ENCODE data around the gene MEFV. TPM values are rescaled to one million over a fixed set of nuclear protein-coding genes. Genes with fewer than 3 reads are reported as not detected.

MEFV gene
- total and polyA plus RNA-seq, 2 of the 13 experiments (the other 11 are each of a cell fraction or from before 2014, with no cell fraction given) = 0.22 TPM; not detected in 1

DNA sequence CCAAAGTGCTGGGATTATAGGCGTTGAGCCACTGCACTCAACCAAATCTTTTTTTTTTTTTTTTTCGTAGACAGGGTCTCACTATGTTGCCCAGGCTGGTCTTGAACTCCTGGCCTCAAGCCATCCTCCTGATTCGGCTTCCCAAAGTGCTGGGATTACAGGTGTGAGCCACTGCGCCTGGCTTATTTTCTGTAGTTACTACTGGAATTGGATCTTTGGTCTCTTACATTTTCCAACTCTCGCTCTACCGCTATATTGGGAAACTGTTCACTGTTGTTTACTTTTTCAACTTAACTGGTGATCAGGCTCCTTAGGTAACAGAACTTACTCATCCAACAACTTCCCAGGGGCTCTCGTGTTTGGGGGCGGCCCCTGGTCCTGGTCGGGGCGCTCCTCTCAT, 35.6 kb downstream of the MEFV start (continued):
- TF ChIP-seq, protein P1, sequence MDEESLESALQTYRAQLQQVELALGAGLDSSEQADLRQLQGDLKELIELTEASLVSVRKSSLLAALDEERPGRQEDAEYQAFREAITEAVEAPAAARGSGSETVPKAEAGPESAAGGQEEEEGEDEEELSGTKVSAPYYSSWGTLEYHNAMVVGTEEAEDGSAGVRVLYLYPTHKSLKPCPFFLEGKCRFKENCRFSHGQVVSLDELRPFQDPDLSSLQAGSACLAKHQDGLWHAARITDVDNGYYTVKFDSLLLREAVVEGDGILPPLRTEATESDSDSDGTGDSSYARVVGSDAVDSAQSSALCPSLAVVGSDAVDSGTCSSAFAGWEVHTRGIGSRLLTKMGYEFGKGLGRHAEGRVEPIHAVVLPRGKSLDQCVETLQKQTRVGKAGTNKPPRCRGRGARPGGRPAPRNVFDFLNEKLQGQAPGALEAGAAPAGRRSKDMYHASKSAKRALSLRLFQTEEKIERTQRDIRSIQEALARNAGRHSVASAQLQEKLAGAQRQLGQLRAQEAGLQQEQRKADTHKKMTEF (CRISPR knock-in tag; IDR thresholded peaks at IDR 0.05) = no peak
- TF ChIP-seq ZNF720 (CRISPR knock-in tag; IDR thresholded peaks at IDR 0.05) (no peak), FOXA1 (IDR thresholded peaks at IDR 0.05) (no peak), FOXA1 (CRISPR knock-in tag; IDR thresholded peaks at IDR 0.05) (0 out of 2 replicates have a peak, but pooled peaks have one; percentile 53), LCORL (IDR thresholded peaks at IDR 0.05) (no peak), LCORL (CRISPR knock-in tag; IDR thresholded peaks at IDR 0.05) (0 out of 2 replicates have a peak, but pooled peaks have one; percentile 20), ZNF503 (CRISPR knock-in tag; IDR thresholded peaks at IDR 0.05) (no peak), AHDC1 (CRISPR knock-in tag; IDR thresholded peaks at IDR 0.05; ENCODE audit: borderline replicate concordance) (no peak), SPEN (CRISPR knock-in tag; IDR thresholded peaks at IDR 0.05; ENCODE audit: low read depth) (peak; percentile 30; the same call in 1 of the 2 replicates), ZMYM2 (CRISPR knock-in tag; IDR thresholded peaks at IDR 0.05) (peak; percentile 86; the same call in 1 of the 2 replicates), ZNF121 (CRISPR knock-in tag; IDR thresholded peaks at IDR 0.05) (peak; percentile 58; the same call in 1 of the 2 replicates), ZNF354B (CRISPR knock-in tag; IDR thresholded peaks at IDR 0.05) (no peak), HNRNPLL (IDR thresholded peaks at IDR 0.05; ENCODE audit: low read depth, low read length, poor library complexity, severe bottlenecking) (no peak)
- TF ChIP-seq, protein P2, sequence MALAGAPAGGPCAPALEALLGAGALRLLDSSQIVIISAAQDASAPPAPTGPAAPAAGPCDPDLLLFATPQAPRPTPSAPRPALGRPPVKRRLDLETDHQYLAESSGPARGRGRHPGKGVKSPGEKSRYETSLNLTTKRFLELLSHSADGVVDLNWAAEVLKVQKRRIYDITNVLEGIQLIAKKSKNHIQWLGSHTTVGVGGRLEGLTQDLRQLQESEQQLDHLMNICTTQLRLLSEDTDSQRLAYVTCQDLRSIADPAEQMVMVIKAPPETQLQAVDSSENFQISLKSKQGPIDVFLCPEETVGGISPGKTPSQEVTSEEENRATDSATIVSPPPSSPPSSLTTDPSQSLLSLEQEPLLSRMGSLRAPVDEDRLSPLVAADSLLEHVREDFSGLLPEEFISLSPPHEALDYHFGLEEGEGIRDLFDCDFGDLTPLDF (CRISPR knock-in tag; IDR thresholded peaks at IDR 0.05) = no peak
- TF ChIP-seq, protein P3, sequence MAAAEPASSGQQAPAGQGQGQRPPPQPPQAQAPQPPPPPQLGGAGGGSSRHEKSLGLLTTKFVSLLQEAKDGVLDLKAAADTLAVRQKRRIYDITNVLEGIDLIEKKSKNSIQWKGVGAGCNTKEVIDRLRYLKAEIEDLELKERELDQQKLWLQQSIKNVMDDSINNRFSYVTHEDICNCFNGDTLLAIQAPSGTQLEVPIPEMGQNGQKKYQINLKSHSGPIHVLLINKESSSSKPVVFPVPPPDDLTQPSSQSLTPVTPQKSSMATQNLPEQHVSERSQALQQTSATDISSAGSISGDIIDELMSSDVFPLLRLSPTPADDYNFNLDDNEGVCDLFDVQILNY (CRISPR knock-in tag; conservative IDR thresholded peaks at IDR 0.05) = no peak
- TF ChIP-seq, protein P4, sequence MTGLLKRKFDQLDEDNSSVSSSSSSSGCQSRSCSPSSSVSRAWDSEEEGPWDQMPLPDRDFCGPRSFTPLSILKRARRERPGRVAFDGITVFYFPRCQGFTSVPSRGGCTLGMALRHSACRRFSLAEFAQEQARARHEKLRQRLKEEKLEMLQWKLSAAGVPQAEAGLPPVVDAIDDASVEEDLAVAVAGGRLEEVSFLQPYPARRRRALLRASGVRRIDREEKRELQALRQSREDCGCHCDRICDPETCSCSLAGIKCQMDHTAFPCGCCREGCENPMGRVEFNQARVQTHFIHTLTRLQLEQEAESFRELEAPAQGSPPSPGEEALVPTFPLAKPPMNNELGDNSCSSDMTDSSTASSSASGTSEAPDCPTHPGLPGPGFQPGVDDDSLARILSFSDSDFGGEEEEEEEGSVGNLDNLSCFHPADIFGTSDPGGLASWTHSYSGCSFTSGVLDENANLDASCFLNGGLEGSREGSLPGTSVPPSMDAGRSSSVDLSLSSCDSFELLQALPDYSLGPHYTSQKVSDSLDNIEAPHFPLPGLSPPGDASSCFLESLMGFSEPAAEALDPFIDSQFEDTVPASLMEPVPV (CRISPR knock-in tag; IDR thresholded peaks at IDR 0.05) = no peak
